ENCODE results near the gene OR2A5.
"Not testable (repeated sequence)": the region's sequence is repeated elsewhere in the genome, so short reads cannot be mapped to it uniquely, and the experiment has no call there.

Gene OR2A5

GRCh38 chr7:144049491-144049890 is 743 bp downstream of the OR2A5 start:
- Histone ChIP-seq H3K4me3 (replicated peaks; ENCODE audit: insufficient read depth, low read length) (no peak overlapping the region), H3K27me3 (ENCODE audit: insufficient read depth, poor library complexity, severe bottlenecking) (no peaks in the 10 kb centered on the region), H3K27ac (replicated peaks) (no peak overlapping the region)
- DNase-seq (ENCODE audit: low read depth in 1 of 2, low spot score in 1 of 2) = no peak
- TF ChIP-seq REST (IDR thresholded peaks at IDR 0.05; ENCODE audit: insufficient replicate concordance, low read depth) (no peak), CTCF (IDR thresholded peaks at IDR 0.05; ENCODE audit: insufficient read depth, low read length) (no peak), POLR2AphosphoS5 (IDR thresholded peaks at IDR 0.05; ENCODE audit: low read depth) (no peak), GABPA (IDR thresholded peaks at IDR 0.05; ENCODE audit: low read depth) (no peak), SPI1 (IDR thresholded peaks at IDR 0.05; ENCODE audit: borderline replicate concordance, low read depth) (no peak)

- DNase-seq (ENCODE audit: low read depth in 1 of 2, low spot score in 1 of 2) = no peak
- H3K4me3 ChIP-seq (replicated peaks; ENCODE audit: insufficient read depth, low read length) = no peak overlapping the region
- no peak overlapping the region for H3K27ac ChIP-seq (replicated peaks)
- TF ChIP-seq GABPA (IDR thresholded peaks at IDR 0.05; ENCODE audit: low read depth) (no peak), REST (IDR thresholded peaks at IDR 0.05; ENCODE audit: insufficient replicate concordance, low read depth) (no peak), SPI1 (IDR thresholded peaks at IDR 0.05; ENCODE audit: borderline replicate concordance, low read depth) (no peak), POLR2AphosphoS5 (IDR thresholded peaks at IDR 0.05; ENCODE audit: low read depth) (no peak), CTCF (IDR thresholded peaks at IDR 0.05; ENCODE audit: insufficient read depth, low read length) (no peak)
- H3K27me3 ChIP-seq (ENCODE audit: insufficient read depth, poor library complexity, severe bottlenecking) = no peaks in the 10 kb centered on the region
These were observed 1.3 kb downstream of the OR2A5 start for GRCh38 chr7:144050093-144050492.

- not testable (repeated sequence) for H3K4me3 ChIP-seq (replicated peaks; ENCODE audit: insufficient read depth, low read length); H3K27ac ChIP-seq (replicated peaks); DNase-seq (ENCODE audit: low read depth in 1 of 2, low spot score in 1 of 2); H3K27me3 ChIP-seq (ENCODE audit: insufficient read depth, poor library complexity, severe bottlenecking)
These were observed 2.1 kb downstream of the OR2A5 start for GRCh38 chr7:144050884-144051283.

GRCh38 chr7:144057954-144058353 is 9.2 kb downstream of the OR2A5 start:
- no peak for DNase-seq (ENCODE audit: low read depth in 1 of 2, low spot score in 1 of 2)
- Histone ChIP-seq H3K4me3 (replicated peaks; ENCODE audit: insufficient read depth, low read length) (no peak overlapping the region), H3K27me3 (ENCODE audit: insufficient read depth, poor library complexity, severe bottlenecking) (no peaks in the 10 kb centered on the region), H3K27ac (replicated peaks) (no peak overlapping the region)
- TF ChIP-seq SPI1 (IDR thresholded peaks at IDR 0.05; ENCODE audit: borderline replicate concordance, low read depth) = no peak
- TF ChIP-seq POLR2AphosphoS5 (IDR thresholded peaks at IDR 0.05; ENCODE audit: low read depth) = no peak
- TF ChIP-seq CTCF (IDR thresholded peaks at IDR 0.05; ENCODE audit: insufficient read depth, low read length) = no peak
- no peak for TF ChIP-seq REST (IDR thresholded peaks at IDR 0.05; ENCODE audit: insufficient replicate concordance, low read depth)
- no peak for TF ChIP-seq GABPA (IDR thresholded peaks at IDR 0.05; ENCODE audit: low read depth)

All from HL-60 (cell line).